ENCODE data around the gene ABHD14A.

ABHD14A gene

DNA sequence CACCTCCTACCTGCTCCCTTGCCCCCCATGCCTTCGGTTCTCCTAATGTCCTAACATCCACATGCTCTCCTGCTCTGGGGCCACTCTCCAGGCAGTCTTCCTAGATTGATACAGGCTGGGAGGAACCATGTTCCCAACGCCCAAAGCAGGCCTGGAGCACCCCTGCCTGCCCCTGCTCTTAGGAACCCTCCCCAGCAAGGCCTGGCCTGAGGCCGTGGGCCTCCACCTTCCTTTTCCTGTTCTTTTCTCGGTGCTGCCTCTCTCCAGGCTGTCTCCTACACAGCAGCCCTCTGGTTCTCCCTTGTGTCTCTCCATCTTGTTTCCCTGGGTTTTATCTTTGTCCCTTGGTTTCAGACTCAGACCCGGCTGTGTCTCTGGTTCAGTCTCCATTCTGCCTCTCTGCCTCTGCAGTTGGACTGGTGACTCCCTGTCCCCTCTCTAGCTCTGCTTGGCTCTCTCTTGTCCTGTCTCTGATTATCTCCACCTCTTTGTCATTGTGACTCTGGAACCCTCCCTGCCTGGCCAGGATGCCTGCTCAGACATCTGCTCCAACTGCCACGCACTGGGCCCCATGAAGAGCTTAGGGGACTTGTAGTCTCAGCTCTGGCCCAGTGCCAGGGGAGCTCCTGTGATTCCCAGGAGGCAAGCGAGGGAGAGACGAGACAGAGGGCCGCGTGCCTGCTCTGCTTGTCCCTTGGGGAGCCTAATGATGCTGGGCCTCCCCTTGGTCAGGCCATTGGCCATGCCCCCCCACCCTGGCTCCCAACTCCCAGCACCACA lies 46.8 kb downstream of the ABHD14A start:
- no peak for DNase-seq

DNA sequence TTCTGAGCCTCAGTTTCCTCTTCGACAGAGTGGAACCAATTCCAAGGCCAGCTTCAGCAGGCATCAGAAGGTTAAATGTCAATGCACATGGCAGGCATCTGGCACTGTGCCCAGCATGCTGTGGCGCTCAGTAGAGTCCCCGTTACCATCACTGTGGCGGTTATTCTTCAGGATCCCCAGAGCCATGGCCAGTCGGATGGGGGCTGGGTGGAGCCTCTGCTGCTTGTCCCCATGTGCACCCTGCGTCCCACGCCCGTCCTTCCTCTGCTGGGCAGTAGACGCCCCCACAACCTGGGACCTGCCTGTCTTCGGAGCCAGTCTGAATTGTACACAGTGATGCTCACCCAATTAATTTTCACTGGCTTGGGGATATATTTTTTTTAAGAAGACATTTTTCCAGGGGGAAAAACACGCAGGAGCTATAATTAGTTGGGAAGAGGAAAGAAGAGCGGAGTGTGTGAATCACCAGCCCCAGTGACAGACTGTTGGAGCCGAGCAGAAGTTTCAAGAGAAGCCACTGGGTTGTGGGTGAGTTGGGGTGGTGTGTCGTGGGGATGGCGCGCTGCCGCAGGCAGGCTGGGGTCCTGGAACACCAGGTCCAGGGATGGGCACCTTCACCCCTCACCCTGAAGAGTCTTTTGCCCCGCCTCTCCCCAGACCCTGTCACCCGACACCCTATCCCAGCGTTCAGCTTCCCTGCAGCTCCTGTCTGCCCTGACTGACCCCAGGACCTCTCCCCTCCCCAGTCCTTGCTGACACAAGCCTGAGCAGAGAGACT lies 47.6 kb downstream of the ABHD14A start:
- DNase-seq = no peak

DNA sequence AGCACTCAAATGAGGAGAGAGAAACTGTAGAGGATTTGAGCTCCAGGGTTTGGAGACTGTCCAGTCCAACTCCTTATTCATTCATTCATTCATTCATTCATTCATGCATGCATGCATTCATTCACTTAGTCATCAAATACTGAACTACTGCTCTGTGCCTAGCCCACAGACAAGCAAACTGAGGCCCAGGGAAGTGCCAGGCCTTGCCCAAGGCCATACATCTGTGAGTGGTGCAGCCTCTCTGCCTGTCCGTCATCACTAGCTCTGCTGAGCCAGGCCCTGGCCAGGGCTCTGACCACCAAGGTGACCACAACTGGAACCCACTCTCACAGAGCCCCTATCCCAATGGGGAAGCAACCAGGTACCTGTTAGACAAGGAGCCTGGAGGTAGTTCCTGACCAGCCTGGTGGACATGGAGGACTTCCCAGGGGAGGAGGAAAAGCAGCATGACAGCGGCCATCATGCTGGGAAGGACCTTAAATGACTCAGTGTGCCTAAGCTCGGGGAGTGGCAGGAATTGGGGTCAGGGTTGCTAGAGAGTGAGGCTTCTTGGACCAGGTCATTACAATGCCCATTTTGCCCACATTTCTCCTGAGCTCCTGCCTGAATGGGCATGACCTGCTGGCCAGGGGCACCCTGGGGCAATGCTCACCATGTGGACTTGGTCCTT lies 48.4 kb downstream of the ABHD14A start:
- no peak for DNase-seq

DNA sequence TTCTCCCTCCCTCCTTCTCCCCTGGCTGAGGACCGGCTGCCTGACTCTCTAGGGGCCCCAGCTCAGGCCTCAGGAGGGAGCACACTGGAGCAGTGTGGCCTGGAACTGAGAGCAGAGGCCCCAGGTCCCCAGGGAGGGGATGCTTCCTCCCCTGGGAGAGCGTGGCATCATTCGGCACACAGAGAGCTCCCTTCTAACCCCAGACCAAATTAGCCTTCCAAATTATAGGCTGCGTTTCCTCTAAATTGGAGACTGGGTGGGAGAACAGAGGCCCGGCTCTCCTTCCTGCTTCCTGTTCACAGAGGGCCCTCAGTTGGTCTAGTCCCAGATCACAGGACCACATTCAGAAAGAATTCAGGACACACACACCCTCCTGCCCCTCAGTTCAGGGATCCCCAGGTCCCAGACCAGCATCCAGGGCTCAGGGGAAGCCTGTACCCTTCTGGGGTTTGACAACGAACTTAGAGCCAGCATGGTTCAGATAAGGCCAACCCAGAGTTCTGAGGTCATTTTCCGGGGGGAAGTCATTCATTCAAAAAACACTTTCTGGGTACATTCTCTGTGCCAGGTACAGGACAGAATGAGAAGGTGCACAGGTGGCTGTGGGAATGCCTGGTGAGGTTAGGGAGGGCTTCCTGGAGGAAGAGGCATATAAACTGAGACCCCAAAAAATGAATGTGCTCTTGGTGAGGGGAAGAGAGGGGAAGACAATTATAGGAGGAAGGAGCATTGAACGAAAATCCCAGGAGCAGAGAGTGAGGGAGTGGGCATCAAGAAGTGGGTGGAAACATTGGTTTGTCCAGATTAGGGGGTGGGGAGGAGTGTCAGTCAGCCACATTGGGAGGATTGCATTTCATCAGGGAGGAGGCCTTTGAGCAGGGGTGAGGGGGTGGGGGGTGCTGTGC lies 49.2 kb downstream of the ABHD14A start:
- DNase-seq = no peak

DNA sequence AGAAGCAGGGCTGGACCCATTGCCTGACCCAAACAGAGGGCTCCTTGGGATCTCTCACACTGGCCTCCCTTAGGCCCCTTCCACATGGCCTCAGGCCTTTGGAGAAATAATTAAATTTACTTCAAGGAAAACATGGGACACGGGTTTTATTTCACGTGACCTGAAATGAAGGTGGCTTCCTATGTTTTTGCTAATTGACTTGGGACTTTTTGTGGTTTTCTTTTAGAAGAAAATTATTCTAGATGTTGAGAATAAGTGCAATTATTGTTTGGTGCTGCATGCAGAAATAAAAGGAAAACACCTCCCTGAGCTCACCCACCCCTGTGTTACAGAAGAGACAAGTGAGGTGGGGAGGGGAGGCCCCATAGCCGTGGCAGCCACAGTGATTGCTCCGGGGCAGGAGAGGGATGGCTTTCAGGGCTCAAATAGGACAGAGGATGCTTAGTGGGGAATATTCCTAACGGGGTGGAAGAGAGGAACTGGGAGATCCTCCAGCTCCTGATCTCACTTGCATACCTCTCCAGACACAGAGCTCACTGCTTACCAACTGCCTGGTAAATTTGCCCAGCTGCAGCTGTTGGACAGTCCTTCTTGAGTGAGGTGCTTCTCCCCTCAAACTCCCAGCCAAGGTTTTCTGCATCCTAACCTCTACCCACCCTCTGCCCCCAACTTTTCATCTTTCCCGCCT lies 50.0 kb downstream of the ABHD14A start:
- no peak for DNase-seq

DNA sequence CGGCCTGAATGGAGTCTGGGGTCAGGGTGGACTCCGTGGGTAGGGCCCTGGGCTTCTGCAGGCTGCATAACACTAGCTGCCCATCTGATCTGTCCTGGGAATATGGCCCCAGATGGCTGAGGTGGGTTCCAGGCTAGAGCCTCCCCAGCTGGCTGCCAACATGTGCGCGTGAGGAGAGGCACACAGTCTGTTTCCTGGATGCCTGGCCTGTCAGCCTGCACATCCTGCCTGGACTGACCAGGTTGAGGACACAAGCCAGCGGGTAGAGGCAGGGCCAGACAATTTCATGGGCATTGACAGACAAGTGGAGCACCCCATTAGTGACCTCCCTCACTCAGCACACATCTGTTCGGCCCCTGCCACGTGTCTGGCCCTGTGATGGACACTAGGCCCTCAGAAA lies 50.6 kb downstream of the ABHD14A start:
- no peak for DNase-seq

DNA sequence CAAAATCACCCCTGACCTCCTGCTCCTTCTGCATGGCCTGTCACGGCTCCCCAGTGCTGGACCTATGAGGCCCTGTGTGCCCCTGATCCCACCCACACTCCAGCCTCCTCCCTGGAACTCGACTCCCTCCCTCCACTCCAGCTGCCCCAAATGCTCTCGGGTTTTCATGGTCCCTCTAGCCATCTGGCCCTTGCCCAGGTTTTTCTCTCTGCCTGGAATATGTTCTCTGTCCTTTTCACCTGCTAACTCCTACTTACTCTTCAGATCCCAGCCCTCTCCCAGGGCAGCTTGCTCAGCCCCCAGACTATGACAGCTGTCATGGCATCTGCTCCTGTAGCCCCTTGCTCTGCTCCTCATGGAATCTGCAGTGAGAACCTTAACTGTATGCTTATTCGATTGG lies 51.2 kb downstream of the ABHD14A start:
- no peak for DNase-seq

DNA sequence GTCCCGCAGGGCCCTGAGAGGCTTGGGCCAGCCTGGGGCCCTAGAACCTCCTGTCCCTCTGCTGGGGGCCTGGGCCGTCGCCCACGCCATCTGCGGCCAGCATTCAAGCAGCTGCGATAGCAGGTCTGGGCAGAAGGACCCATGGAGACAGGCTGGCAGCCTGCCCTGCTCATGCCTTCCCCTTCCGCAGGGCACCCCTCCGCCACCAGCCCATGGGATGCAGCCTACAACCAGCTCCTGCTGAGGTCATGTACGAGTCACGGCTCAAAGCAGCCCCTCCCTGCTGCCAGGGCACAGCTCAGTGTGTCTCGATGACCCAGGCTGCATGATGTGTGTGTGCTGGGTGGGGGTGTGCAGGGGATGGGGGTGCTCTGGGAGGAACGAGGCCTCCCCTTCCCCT lies 53.7 kb downstream of the ABHD14A start:
- no peak for DNase-seq

DNA sequence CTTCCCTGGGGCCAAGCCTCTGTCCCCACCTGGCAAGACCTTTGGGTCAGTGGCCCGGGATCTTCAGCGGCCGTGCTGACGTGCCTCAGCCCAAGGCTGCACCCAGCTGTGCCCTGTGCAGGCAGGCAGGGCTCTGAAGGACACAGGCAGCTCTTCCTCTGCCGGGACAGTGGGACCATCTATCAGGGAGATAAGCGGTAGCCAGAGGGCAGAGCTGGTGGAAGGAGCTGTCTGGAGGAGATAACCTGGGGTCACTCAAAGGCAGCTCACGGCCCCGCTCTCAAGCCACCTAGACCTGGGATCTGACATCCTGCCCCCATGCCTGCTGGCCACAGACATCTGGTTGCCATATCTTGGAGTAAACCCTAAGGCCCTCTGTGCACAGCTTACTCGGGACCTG lies 54.2 kb downstream of the ABHD14A start:
- DNase-seq = no peak

DNA sequence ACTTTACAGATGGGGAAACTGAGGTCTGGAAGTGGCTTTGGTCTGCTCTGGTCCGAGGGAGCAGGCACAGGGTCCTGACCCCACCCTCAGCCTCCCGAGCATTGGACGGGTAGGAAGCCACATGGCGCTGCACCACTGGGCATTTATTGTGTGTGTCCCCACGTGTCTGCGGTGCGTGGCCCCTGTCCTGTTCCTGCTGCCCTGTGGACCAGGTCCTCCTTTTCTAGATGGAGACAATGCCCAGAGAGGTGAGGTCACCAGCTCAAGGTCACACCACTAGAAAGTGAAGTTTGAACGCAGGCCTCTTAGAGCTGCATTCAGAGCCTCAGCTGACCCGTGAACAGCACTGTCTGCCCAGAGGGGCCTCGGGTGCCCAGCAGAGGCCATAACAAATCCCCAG lies 54.7 kb downstream of the ABHD14A start:
- no peak for DNase-seq
